Measurements from ENCODE around the gene PPARD.
"Not testable (repeated sequence)": the region's sequence is repeated elsewhere in the genome, so short reads cannot be mapped to it uniquely, and the experiment has no call there.

Gene PPARD

GRCh38 chr6:35436071-35436857 is 93.9 kb downstream of the PPARD start:
- no peak overlapping the region for H3K27ac ChIP-seq (replicated peaks)
- no peak overlapping the region for H3K4me3 ChIP-seq (replicated peaks; ENCODE audit: insufficient read depth, low read length)
- H3K27me3 ChIP-seq (ENCODE audit: insufficient read depth, poor library complexity, severe bottlenecking), result no peaks in the 10 kb centered on the region
- no peak for TF ChIP-seq GABPA (IDR thresholded peaks at IDR 0.05; ENCODE audit: low read depth)
- TF ChIP-seq, protein P1, sequence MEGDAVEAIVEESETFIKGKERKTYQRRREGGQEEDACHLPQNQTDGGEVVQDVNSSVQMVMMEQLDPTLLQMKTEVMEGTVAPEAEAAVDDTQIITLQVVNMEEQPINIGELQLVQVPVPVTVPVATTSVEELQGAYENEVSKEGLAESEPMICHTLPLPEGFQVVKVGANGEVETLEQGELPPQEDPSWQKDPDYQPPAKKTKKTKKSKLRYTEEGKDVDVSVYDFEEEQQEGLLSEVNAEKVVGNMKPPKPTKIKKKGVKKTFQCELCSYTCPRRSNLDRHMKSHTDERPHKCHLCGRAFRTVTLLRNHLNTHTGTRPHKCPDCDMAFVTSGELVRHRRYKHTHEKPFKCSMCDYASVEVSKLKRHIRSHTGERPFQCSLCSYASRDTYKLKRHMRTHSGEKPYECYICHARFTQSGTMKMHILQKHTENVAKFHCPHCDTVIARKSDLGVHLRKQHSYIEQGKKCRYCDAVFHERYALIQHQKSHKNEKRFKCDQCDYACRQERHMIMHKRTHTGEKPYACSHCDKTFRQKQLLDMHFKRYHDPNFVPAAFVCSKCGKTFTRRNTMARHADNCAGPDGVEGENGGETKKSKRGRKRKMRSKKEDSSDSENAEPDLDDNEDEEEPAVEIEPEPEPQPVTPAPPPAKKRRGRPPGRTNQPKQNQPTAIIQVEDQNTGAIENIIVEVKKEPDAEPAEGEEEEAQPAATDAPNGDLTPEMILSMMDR (IDR thresholded peaks at IDR 0.05; ENCODE audit: insufficient read depth, low read length), result no peak
- TF ChIP-seq POLR2AphosphoS5 (IDR thresholded peaks at IDR 0.05; ENCODE audit: low read depth), result no peak
- no peak for TF ChIP-seq SPI1 (IDR thresholded peaks at IDR 0.05; ENCODE audit: borderline replicate concordance, low read depth)
- TF ChIP-seq, protein P2, sequence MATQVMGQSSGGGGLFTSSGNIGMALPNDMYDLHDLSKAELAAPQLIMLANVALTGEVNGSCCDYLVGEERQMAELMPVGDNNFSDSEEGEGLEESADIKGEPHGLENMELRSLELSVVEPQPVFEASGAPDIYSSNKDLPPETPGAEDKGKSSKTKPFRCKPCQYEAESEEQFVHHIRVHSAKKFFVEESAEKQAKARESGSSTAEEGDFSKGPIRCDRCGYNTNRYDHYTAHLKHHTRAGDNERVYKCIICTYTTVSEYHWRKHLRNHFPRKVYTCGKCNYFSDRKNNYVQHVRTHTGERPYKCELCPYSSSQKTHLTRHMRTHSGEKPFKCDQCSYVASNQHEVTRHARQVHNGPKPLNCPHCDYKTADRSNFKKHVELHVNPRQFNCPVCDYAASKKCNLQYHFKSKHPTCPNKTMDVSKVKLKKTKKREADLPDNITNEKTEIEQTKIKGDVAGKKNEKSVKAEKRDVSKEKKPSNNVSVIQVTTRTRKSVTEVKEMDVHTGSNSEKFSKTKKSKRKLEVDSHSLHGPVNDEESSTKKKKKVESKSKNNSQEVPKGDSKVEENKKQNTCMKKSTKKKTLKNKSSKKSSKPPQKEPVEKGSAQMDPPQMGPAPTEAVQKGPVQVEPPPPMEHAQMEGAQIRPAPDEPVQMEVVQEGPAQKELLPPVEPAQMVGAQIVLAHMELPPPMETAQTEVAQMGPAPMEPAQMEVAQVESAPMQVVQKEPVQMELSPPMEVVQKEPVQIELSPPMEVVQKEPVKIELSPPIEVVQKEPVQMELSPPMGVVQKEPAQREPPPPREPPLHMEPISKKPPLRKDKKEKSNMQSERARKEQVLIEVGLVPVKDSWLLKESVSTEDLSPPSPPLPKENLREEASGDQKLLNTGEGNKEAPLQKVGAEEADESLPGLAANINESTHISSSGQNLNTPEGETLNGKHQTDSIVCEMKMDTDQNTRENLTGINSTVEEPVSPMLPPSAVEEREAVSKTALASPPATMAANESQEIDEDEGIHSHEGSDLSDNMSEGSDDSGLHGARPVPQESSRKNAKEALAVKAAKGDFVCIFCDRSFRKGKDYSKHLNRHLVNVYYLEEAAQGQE (IDR thresholded peaks at IDR 0.05; ENCODE audit: insufficient replicate concordance, low read depth), result no peak
- no peak for DNase-seq (ENCODE audit: low read depth in 1 of 2, low spot score in 1 of 2)

GRCh38 chr6:35438378-35439065 is 96.2 kb downstream of the PPARD start:
- not testable (repeated sequence) for H3K27me3 ChIP-seq (ENCODE audit: insufficient read depth, poor library complexity, severe bottlenecking); DNase-seq (ENCODE audit: low read depth in 1 of 2, low spot score in 1 of 2); H3K4me3 ChIP-seq (replicated peaks; ENCODE audit: insufficient read depth, low read length); H3K27ac ChIP-seq (replicated peaks)

DNA sequence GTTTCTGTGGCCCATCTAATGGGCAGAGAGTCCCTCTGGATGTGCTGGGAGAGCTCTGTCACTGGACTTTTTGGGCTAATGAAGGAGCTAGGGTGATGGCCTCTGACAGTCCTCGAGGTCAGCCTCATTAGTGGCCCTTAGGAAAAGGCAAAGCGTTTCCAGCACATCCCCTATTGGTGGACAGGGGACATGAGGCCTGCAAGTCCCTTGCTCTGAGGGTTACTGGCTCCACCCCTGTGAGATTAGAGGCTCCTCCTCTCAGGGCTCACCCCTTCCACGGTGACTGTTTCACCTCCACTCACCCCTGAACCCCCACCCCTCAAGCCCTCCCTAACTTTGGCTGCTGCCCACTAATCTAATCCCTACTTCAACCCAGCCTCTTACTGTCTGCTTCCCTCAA is 97.0 kb downstream of the PPARD start:
- no peak for DNase-seq (ENCODE audit: low read depth in 1 of 2, low spot score in 1 of 2)
- Histone ChIP-seq H3K4me3 (replicated peaks; ENCODE audit: insufficient read depth, low read length) (no peak overlapping the region), H3K27ac (replicated peaks) (no peak overlapping the region), H3K27me3 (ENCODE audit: insufficient read depth, poor library complexity, severe bottlenecking) (no peaks in the 10 kb centered on the region)
- TF ChIP-seq, protein P2 (IDR thresholded peaks at IDR 0.05; ENCODE audit: insufficient replicate concordance, low read depth), result no peak

GRCh38 chr6:35441205-35441604 is 98.8 kb downstream of the PPARD start:
- H3K27me3 ChIP-seq (ENCODE audit: insufficient read depth, poor library complexity, severe bottlenecking), result no peaks in the 10 kb centered on the region
- TF ChIP-seq SPI1 (IDR thresholded peaks at IDR 0.05; ENCODE audit: borderline replicate concordance, low read depth) (no peak), POLR2AphosphoS5 (IDR thresholded peaks at IDR 0.05; ENCODE audit: low read depth) (no peak), GABPA (IDR thresholded peaks at IDR 0.05; ENCODE audit: low read depth) (no peak)
- TF ChIP-seq, protein P1 (IDR thresholded peaks at IDR 0.05; ENCODE audit: insufficient read depth, low read length), result no peak
- TF ChIP-seq, protein P2 (IDR thresholded peaks at IDR 0.05; ENCODE audit: insufficient replicate concordance, low read depth), result no peak
- no peak overlapping the region for H3K4me3 ChIP-seq (replicated peaks; ENCODE audit: insufficient read depth, low read length)
- no peak for DNase-seq (ENCODE audit: low read depth in 1 of 2, low spot score in 1 of 2)
- no peak overlapping the region for H3K27ac ChIP-seq (replicated peaks)

Data from HL-60 (cell line).